Stimulated activated CD4-positive, alpha-beta T cell treated with anti-CD3 and anti-CD28 coated beads, Interleukin-4, amount 100 ng/mL, for 48 hours (primary cell): ENCODE measurements around the gene SARS2.
"Not testable (repeated sequence)": the region's sequence is repeated elsewhere in the genome, so short reads cannot be mapped to it uniquely, and the experiment has no call there.

Experiments
- DNase-seq, 2 donors: peaks; one replicate each; pipeline ENCODE4 v3.0.0-alpha.2; 2020; ENCODE audit warnings: low read depth in 2 of 2

SARS2 gene

GRCh38 chr19:38929929-38930775, at the start of gene SARS2:
Gene SARS2, minus strand, starts transcription at chr19:38930763. Its CDS starts 27 bp downstream, at chr19:38930736.
- peak; percentile 83 to 87 for DNase-seq

GRCh38 chr19:38979812-38980211, 49.2 kb upstream of the SARS2 start:
- no peak for DNase-seq

- DNase-seq, result no peak
Measured at GRCh38 chr19:38978326-38978689, 47.7 kb upstream of the SARS2 start.

GRCh38 chr19:38977445-38978325, 47.1 kb upstream of the SARS2 start:
- DNase-seq, result peak; percentile 50 to 76

- no peak for DNase-seq
Measured at GRCh38 chr19:38975861-38976271, 45.3 kb upstream of the SARS2 start.

- DNase-seq, result no peak
Measured at GRCh38 chr19:38975214-38975860, 44.8 kb upstream of the SARS2 start, which contains the start of gene FBXO17. Gene FBXO17, minus strand, starts transcription at chr19:38975742. Its CDS starts 25,423 bp downstream, at chr19:38950319.

GRCh38 chr19:38974624-38975213, 44.2 kb upstream of the SARS2 start:
- no peak for DNase-seq

- no peak for DNase-seq
Measured at GRCh38 chr19:38971672-38972071, 41.1 kb upstream of the SARS2 start.

- DNase-seq, result no peak
Measured at GRCh38 chr19:38970664-38971532, 40.3 kb upstream of the SARS2 start.

GRCh38 chr19:38966149-38966548, 35.6 kb upstream of the SARS2 start:
- DNase-seq, result not testable (repeated sequence)

- DNase-seq, result no peak
Measured at GRCh38 chr19:38964738-38965137, 34.2 kb upstream of the SARS2 start.

GRCh38 chr19:38959618-38960017, 29.1 kb upstream of the SARS2 start:
- DNase-seq, result no peak

- DNase-seq, result no peak
Measured at GRCh38 chr19:38958301-38958700, 27.7 kb upstream of the SARS2 start.

- DNase-seq, result no peak
Measured at GRCh38 chr19:38956264-38956663, 25.7 kb upstream of the SARS2 start.

- no peak for DNase-seq
Measured at GRCh38 chr19:38953677-38954076, 23.1 kb upstream of the SARS2 start.

- DNase-seq, result peak in 1 of 2 donors; percentile 12
Measured at GRCh38 chr19:38952395-38953165, 22.0 kb upstream of the SARS2 start.

- DNase-seq, result no peak
Measured at GRCh38 chr19:38951187-38951586, 20.6 kb upstream of the SARS2 start.

GRCh38 chr19:38949580-38950367, 19.2 kb upstream of the SARS2 start:
- peak; percentile 87 to 90 for DNase-seq
